ENCODE data around the gene ZFYVE21. TPM values are rescaled to one million over a fixed set of nuclear protein-coding genes. Genes with fewer than 3 reads are reported as not detected.

The ZFYVE21 gene
- total and polyA plus RNA-seq, 2 experiments from 2014 or later: 39.4 to 55.2 TPM

DNA sequence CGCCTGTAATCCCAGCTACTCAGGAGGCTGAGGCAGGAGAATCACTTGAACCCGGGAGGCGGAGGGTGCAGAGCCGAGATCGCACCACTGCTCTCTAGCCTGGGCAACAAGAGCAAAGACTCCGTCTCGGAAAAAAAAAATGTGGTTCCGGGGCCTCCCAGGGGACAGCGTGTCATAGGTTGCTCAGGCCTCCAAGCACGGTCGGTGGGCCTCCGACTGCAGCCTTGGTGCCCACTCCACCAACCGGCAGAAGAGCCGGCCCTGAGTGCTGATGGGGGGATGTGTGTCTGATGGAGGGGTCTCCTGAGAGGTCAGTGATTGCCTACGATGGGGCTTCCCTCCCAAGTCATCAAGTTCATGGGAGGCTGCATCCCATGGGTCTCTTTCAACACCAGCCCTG lies 15.9 kb downstream of the ZFYVE21 start:
- 93% methylated on average over 15 of the region's 15 CpGs for WGBS (ENCODE audit: low lambda C conversion rate, missing lambda C conversion rate)
- Histone ChIP-seq H3K79me2 (peaks cover 11% of the 10 kb centered on the region), H3K4me1 (ENCODE audit: insufficient read depth) (no peaks in the 10 kb centered on the region), H3K27ac (no peak overlapping the region), H4K20me1 (ENCODE audit: insufficient read depth, poor library complexity, severe bottlenecking) (peaks cover 2% of the 10 kb centered on the region), H3K4me2 (no peak overlapping the region), H3K27me3 (no peaks in the 10 kb centered on the region), H3K9me2 (replicated peaks; ENCODE audit: insufficient read depth) (no peaks in the 10 kb centered on the region), H3K4me3 (no peak overlapping the region), H2AFZ (no peak overlapping the region), H3K36me3 (replicated peaks; ENCODE audit: insufficient read depth, low read depth) (no peaks in the 10 kb centered on the region), H3K9me3 (ENCODE audit: low read depth) (no peaks in the 10 kb centered on the region)
- TF ChIP-seq EZH2 (IDR thresholded peaks at IDR 0.05; ENCODE audit: borderline replicate concordance) (no peak), EZH2phosphoT487 (IDR thresholded peaks at IDR 0.05; ENCODE audit: low read depth, severe bottlenecking, unreplicated experiment) (no peak)
- TF ChIP-seq, protein P1, sequence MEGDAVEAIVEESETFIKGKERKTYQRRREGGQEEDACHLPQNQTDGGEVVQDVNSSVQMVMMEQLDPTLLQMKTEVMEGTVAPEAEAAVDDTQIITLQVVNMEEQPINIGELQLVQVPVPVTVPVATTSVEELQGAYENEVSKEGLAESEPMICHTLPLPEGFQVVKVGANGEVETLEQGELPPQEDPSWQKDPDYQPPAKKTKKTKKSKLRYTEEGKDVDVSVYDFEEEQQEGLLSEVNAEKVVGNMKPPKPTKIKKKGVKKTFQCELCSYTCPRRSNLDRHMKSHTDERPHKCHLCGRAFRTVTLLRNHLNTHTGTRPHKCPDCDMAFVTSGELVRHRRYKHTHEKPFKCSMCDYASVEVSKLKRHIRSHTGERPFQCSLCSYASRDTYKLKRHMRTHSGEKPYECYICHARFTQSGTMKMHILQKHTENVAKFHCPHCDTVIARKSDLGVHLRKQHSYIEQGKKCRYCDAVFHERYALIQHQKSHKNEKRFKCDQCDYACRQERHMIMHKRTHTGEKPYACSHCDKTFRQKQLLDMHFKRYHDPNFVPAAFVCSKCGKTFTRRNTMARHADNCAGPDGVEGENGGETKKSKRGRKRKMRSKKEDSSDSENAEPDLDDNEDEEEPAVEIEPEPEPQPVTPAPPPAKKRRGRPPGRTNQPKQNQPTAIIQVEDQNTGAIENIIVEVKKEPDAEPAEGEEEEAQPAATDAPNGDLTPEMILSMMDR (IDR thresholded peaks at IDR 0.05; ENCODE audit: poor library complexity): no peak
- no peak for DNase-seq (ENCODE audit: low spot score)

DNA sequence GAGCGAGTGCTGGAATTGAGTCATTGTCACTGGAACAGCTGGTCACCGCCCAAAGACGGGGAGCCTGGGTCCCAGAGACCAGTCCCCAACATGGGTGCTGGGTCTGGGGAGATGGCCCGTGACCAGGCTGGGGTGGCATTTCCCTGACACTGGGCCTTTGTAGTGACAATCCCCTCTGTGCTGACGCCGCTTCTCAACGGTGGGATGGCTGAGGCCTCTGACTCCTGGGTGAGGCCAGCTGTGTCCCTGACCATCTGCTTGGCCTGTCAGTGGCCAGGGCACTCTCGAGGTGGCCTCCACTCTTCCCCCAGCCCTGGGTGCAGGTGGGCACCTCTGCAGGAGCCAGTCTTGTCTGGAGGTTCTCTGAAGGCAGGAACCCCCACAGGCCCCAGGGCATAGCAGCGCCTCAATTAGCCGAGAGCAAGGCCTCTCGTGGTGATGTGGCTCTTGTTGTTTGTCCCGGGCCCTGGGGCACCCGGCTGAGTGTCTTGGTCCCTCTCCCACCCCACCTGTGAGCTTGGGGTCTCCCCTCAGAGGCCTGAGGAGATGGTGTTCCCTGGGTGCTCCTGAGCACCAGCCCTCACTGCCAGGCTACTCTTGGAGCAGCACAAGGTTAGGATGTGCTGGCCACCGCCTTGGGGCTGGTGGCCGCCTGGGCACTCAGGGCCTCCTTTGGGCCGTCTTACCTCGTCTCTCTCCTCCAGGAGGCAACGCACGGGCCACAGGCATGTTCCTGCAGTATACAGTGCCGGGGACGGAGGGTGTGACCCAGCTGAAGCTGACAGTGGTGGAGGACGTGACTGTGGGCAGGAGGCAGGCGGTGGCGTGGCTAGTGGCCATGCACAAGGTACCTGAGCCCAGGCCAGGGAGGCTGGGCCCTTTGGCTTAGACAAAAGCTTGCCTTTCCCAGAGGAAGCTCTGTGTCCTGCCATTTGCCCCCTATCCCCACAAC lies 16.6 kb downstream of the ZFYVE21 start:
- H3K27me3 ChIP-seq: no peaks in the 10 kb centered on the region
- H3K36me3 ChIP-seq (replicated peaks; ENCODE audit: insufficient read depth, low read depth): no peaks in the 10 kb centered on the region
- no peak overlapping the region for H3K27ac ChIP-seq
- no peaks in the 10 kb centered on the region for H3K9me3 ChIP-seq (ENCODE audit: low read depth)
- TF ChIP-seq EZH2phosphoT487 (IDR thresholded peaks at IDR 0.05; ENCODE audit: low read depth, severe bottlenecking, unreplicated experiment) (no peak), EZH2 (IDR thresholded peaks at IDR 0.05; ENCODE audit: borderline replicate concordance) (no peak)
- TF ChIP-seq, protein P1 (IDR thresholded peaks at IDR 0.05; ENCODE audit: poor library complexity): no peak
- no peak overlapping the region for H3K4me2 ChIP-seq
- WGBS (ENCODE audit: low lambda C conversion rate, missing lambda C conversion rate): 98% methylated on average over 24 of the region's 24 CpGs
- H2AFZ ChIP-seq: no peak overlapping the region
- H3K4me3 ChIP-seq: no peak overlapping the region
- no peaks in the 10 kb centered on the region for H3K9me2 ChIP-seq (replicated peaks; ENCODE audit: insufficient read depth)
- H3K4me1 ChIP-seq (ENCODE audit: insufficient read depth): no peaks in the 10 kb centered on the region
- DNase-seq (ENCODE audit: low spot score): no peak
- no peaks in the 10 kb centered on the region for H4K20me1 ChIP-seq (ENCODE audit: insufficient read depth, poor library complexity, severe bottlenecking)
- peaks cover 6% of the 10 kb centered on the region for H3K79me2 ChIP-seq

DNA sequence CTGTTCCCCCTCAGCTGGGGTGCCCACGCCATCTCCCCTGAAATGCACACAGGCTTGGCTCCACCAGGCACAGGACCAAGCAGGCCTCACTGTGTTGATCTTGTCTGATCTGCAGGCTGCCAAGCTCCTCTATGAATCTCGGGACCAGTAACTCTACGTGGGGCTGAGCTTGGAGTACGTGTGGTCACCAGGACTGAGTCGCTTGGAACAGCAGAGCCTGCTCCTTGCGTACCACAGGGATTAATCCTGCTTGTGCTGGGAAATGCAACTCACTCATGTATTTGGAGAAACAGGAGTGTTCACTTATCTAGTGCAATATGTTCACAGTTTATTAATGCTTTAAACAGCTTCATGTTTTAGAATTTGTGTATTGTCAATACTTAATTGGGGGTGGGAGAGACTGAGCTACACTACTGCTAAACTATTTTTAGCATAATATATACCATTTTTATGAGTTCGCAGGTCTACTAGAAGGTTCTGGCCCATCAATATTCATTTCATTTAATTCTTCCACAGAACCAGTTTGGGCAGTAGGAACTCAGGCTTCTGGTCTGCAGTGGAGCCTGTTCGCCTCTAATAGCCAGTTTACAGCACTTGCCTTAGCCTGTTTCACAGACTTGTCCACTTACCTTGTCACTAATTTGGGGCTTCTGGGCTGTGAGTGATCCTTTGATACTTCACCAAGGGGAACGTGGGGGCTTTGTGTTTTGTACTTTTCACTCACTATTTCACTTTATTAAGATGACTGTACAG lies 17.4 kb downstream of the ZFYVE21 start:
- Histone ChIP-seq H3K4me1 (ENCODE audit: insufficient read depth) (no peaks in the 10 kb centered on the region), H3K9me3 (ENCODE audit: low read depth) (no peaks in the 10 kb centered on the region), H3K9me2 (replicated peaks; ENCODE audit: insufficient read depth) (no peaks in the 10 kb centered on the region), H4K20me1 (ENCODE audit: insufficient read depth, poor library complexity, severe bottlenecking) (no peaks in the 10 kb centered on the region), H3K36me3 (replicated peaks; ENCODE audit: insufficient read depth, low read depth) (no peaks in the 10 kb centered on the region), H3K4me2 (no peak overlapping the region), H3K27ac (peak overlapping the region; percentile 35), H3K27me3 (no peaks in the 10 kb centered on the region), H2AFZ (no peak overlapping the region), H3K4me3 (no peak overlapping the region), H3K79me2 (no peaks in the 10 kb centered on the region)
- no peak for TF ChIP-seq EZH2 (IDR thresholded peaks at IDR 0.05; ENCODE audit: borderline replicate concordance)
- TF ChIP-seq, protein P1 (IDR thresholded peaks at IDR 0.05; ENCODE audit: poor library complexity): no peak
- no peak for DNase-seq (ENCODE audit: low spot score)
- 85% methylated on average over 9 of the region's 9 CpGs for WGBS (ENCODE audit: low lambda C conversion rate, missing lambda C conversion rate)

Measured in hepatocyte (in vitro differentiated cells).